Stimulated activated CD8-positive, alpha-beta memory T cell treated with anti-CD3 and anti-CD28 coated beads, Interleukin-7, amount 100 ng/mL, for 24 hours (primary cell): Measurements from ENCODE around the gene EYA3.
A peak's percentile ranks its signal among the peaks of the same experiment; 100 is the strongest.

ENCODE experiments used
- DNase-seq: peaks from one replicate; pipeline ENCODE4 v3.0.0-alpha.2; 2020; ENCODE audit warnings: low read depth

The EYA3 gene, protein sequence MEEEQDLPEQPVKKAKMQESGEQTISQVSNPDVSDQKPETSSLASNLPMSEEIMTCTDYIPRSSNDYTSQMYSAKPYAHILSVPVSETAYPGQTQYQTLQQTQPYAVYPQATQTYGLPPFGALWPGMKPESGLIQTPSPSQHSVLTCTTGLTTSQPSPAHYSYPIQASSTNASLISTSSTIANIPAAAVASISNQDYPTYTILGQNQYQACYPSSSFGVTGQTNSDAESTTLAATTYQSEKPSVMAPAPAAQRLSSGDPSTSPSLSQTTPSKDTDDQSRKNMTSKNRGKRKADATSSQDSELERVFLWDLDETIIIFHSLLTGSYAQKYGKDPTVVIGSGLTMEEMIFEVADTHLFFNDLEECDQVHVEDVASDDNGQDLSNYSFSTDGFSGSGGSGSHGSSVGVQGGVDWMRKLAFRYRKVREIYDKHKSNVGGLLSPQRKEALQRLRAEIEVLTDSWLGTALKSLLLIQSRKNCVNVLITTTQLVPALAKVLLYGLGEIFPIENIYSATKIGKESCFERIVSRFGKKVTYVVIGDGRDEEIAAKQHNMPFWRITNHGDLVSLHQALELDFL

DNA sequence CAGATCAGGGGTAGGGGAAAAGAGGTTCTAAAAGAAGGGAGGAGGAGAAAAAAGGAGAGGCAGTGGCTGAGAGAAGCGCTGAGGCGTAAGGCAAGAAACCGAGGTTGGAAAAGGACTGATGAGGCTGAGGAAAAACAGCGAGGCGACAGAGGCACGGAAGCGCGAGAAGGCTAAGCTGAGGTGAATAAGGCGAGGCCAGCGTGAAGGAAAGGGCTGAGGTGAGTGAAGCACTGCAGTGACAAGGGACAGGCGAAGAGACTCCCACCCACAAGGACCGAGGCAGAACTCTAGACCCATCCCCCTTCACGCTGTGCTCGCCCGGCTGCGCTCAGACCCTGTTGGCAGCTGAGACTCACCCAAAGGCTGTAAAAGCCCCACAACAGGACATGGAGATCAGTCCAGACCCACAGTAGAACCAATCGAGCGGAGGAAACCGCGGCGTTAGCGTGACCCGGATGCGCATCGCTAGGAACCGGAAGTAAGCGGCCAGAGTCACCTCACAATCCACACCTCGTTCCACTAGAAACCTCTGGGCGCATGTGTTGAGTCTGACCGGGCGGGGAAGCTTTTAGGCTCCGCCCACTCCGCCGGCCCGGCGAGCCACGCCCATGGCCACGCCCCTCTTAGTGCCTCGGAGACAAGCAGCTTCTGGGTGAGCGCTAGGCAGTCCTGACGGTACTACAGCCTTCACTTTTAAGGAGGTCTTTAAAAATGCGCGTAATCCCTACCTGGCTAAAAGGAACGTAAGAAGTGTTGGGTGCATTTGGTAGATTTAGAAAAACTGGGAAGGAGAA is at the start of gene EYA3:
Gene EYA3 (minus strand): TSS at position 443 of the 794 bp plus-strand sequence. CDS start 30,584 bp downstream, outside the sequence.
- DNase-seq, result peak; percentile 98

DNA sequence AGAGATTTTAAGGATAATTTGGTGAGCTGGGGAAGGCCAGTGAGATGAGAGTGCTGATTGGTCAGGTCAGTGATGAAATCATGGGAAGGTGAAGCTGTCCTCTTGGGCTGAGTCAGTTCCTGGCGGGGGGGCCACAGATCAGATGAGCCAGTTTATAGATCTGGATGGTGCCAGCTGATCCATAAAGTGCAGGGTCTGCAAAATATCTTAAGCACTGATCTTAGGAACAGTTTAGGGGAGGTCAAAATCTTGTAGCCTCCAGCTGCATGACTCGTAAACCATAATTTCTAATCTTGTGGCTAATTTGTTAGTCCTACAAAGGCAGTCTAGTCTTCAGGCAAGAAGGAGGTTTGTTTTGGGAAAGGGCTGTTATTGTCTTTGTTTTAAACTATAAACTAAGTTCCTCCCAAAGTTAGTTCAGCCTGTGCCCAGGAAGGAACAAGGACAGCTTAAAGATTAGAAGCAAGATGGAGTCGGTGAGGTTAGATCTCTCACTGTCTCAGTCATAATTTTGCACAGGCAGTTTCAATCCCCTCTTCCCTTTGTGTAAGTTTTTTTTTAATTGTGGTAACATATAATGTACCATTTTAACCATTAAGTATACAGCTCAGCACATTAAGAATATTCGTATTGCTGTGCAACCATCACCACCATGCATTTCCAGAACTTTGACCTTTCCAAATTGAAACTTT is 48.7 kb upstream of the EYA3 start:
- DNase-seq, result no peak

DNA sequence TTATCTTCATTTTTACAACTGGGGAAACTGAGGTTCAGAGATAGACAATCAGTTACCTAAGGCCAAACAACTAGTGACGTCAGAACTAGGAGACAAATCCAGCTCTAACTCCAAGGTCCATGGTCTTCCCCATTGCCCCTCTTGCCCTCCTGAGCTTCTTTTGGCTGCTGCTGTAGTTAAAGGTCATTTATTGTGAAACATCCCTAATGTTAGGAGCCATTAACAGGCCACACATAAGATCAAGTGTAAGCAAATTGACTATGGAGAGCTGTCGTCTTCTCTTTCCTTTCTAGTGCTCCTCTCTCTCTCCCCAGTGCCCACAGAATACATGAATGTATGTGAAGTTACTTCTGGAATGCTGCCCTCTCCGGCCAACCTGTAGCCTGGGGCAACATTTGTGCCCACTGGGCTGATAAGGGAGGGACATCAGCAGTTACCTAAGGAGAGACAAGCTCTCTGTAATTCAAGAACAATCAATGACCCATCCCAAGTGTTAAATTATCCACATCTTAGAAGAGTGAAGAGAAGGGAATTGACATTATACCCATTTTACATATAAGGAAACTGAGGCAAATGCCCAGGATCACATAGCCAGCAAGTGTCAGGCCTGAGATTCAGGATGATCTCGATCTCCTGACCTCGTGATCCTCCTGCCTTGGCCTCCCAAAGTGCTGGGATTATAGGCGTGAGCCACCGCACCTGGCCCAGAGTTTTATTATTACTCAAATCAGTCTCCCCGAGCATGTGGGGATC is 47.9 kb upstream of the EYA3 start:
- no peak for DNase-seq

DNA sequence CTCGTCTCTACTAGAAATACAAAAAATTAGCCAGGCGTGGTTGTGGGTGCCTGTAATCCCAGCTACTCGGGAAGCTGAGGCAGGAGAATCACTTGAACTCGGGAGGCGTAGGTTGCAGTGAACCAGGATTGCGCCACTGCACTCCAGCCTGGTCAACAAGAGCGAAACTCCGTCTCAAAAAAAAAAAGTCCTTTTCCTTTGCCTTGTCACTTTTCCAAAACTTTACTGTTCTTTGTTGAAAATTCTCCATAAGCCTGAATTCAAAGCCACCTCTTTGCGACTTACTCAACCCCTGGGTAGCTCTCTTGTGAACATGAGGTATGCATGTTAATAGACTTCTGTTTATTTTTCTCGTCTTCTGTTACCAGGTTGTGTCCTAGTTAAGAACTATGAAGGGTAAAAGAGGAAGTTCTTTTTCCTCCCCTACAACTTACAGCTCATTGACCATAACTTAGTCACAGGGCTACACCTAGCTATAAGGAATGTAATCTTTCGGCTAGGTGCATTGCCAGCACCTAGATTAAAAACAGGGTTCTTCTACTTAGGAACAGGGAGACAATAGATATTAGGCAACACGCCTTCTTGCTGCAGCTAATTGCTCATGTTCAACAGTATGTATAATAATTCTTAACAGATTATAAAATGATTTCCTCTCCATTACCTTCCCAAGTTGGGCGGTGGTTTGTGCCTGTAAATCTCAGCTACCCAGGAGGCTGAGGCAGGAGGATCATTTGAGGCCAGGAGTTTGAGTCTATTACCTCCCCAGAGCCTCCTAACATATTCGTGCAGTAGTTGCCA is 47.2 kb upstream of the EYA3 start:
- no peak for DNase-seq

DNA sequence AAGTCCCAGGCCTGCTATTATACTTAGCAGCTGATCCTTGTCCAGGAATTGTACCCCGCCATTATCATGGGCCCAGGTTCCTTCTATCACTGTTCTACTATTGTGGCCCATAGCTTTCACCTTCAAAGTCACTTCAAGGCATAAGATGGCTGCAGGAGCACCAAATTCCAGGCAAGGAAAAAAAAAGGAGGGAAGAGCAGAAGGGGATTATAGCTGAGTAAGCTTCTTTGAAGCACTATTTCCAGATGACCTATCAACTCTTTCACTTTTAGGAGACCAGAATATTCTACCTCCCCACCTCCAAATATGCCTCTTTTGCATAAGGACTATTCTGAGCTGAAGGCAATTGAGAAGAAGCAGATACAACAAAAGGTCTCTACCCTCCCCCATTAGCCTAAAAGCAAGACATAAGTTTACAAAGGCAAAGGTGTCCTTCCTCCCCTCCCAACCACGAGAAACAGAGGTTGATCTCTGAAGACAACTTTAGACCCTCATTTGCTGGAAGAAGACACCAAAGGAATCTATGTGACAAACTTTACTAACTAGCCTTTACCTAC is 46.3 kb upstream of the EYA3 start:
- no peak for DNase-seq

DNA sequence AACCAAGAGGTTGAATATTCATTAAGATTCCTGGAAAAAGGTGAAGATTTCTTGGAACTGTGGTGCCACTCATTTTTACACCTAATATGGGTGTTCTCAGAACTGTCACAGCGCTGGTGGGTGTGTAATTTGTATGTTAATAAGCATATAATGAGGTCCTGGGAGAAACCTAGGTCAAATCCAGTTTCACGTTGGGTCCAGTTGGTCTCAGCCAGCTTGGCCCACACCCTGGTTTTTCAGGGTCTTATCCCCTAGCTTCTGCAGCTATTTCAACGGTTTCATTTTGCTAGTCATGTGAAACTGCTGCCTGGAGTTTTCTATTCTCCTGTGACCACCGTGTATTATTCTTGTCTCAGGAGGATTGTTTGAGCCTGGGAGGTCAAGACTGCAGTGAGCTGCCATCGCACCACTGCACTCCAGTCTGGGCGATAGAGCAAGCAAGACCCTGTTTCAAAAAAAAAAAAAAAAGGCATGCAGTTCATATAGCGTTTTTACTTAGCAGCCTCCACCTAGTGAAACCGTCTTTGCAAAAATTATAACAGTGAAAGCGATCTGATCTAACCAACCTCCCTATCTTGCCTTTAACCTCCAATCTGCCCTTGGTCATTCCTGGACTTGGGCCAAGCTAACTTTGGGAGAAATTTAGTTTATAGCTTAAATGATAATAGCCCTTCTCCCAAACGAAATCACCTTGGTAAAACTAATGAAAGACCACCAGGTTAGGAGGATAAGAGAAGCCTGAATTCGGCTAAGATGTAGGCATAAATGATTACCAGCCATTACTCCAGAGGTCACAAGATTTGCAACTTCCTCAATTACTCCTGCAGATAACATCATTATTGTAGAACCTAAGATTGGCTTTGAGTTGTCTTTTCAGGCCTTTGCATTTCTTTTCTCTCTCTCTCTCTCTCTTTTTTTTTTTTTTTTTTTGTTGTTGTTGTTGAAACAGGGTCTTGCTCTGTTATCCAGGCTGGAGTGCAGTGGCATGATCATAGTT is 44.1 kb upstream of the EYA3 start:
- DNase-seq, result no peak

DNA sequence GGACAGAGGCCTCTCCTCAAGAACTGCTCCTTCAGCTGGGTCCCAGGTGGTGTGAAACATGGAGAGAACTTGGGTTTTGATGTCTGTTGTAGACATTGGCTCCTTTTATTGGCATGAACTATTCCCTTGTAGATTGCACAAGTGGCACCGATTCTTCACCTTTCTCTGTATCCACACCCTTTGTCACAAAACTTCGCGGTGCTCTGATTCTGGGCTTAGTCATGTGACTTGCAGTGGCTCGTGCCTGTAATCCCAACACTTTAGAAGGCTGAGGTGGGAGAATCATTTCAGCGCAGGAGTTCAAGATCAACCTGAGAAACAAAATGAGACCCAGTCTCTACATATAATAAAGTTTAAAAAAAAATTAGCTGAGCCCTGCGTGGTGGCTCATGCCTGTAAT is 42.5 kb upstream of the EYA3 start:
- no peak for DNase-seq

DNA sequence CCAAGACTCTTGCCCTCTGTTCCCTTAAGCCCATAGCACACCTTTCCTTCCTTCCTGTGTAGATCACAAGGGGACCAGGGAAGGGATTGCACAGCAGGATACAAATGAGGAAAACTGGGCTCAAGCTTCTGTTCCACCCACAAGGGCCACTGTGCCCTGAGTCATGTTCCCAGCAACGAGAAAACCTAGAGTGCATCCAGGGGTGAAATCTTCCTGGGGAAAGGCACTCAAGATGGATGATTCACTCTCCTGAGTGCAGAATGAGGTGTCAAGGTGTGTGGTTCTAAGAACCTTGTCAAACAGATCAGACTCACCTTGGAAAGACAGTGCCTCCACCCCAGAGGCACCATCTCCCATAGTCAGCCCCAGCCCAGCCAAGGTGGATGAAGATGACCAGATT is 40.7 kb upstream of the EYA3 start:
- DNase-seq, result no peak

DNA sequence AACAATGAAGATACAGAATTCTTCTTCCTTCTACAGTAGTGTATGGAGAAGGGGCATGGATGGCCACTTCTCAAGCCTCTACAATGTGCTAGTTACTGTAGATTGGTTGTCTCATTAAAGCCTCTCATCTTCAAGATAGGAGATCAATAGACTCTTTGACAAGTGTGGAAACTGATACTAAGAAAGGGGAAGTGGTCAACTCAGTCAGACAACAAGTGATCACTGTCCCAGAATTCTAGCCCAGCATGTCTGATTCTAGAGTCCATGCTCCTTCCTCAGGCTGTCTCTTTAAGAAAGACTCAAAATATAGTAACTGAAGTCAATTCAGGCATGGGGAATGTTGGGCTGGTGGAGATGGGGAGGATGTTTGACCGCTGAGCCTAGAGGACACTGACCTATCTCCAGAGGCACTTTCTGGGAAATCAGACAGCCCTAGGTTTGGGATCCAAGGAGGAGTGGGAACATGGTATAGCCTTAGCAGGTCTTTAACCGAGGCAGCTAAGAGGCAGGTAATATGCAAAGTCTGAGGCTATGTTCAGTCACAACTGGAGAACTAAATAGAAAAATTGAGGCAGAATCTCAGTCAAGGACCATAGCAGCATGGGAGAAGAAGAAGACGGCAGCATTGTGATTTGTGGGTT is 39.3 kb upstream of the EYA3 start:
- DNase-seq, result no peak

DNA sequence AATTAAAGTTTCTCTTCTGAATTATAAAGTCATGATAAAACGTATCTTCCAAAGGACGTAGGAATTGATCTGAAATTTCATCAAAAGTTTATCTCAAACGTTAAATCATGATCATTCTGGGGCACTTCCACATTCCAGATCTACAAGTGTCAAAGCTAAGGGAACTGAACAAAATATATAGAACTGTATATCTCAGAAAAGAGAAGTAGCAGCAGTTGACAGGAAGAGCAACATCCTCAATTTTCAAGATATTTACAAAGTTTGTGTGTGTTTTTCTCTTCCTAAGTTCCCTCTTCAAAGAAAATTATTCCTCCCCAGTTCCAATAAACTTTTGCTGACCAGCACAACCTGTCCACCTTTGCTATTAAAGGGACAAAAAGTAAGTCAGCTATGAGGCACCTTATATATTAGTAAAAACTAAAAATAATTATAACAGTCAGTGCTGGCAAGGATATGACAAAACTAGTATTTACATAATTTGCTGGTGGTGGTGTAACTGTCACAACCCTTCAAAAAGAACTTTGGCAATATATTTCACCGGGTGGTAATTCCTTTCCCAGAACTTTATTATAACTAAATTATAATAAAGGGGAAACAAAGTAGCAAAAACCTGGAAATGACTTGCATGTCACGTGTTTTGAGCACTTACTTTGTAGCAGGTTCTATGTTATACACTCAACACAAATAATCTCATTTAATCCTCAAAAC is 38.5 kb upstream of the EYA3 start:
- no peak for DNase-seq

DNA sequence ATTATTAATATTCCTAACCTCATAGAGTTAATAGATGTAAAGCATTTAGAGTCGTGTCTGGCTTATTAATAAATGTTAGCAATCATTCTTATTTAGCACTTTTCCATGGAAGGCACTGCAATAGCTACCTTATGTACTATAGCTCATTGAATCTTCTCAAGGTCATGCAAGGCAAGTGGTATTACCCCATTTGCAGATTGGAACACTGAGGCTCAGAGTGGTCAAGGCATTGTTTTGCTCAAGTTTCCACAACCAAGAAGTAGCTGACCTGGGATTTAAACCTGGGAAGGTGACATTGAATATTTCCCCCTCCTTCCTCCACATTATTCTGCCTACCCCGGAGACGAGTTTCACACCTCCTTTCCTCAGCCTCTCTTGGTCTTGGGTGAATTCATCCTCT is 37.8 kb upstream of the EYA3 start:
- no peak for DNase-seq

DNA sequence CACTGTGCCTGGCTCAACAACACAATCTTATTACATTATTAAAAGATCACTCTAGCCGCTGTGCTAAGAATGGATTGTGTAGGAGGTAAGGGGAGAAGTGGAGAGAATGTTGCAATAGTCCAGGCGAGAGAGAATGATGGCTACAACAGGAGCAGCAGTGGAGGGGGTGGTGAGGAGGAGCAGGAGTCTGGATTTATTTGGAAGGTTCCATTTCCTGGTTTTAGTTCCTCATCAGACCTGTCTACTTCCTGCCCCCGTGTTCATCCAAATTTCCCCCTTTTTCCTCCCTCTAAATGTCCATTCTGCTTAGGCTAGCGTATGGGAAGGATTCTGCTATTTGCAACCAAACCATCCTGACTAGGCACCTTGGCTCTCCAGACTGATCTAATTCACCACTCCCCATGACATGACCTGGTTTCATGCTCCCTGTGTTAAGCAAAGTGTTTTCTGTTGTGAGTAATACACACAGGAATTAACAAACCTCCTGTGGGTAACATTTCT is 35.1 kb upstream of the EYA3 start:
- no peak for DNase-seq

DNA sequence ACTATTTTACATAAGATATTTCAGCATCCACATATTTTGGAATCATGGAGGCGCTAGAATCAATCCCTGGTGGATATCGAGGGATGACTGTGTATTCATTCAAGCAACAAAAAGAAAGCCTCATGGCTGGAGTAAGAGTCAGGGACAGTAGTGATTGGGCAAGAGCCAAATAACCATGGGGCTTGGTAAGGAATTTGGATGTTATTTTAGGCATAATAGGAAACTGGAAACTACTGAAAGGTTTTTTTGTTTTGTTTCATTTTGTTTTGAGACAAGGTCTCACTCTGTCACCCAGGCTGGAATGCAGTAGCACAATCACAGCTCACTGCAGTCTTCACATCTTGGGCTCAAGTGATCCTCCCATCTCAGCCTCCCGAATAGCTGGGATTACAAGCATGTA is 33.8 kb upstream of the EYA3 start:
- no peak for DNase-seq

DNA sequence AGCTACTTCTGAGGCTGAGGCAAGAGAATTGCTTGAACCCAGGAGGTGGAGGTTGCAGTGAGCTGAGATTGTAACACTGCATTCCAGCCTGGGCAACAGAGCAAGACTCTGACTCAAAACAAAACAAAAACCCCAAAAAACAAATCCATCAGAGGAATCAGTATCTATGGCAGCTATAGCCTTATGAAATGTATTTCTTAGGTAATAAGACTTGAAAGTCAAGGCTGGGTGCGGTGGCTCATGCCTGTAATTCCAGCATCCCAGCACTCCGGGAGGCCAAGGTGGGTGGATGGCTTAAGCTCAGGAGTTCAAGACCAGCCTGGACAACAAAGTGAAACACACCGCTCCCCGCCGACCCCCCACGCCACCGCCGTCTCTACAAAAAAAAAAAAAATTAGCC is 31.1 kb upstream of the EYA3 start:
- no peak for DNase-seq

DNA sequence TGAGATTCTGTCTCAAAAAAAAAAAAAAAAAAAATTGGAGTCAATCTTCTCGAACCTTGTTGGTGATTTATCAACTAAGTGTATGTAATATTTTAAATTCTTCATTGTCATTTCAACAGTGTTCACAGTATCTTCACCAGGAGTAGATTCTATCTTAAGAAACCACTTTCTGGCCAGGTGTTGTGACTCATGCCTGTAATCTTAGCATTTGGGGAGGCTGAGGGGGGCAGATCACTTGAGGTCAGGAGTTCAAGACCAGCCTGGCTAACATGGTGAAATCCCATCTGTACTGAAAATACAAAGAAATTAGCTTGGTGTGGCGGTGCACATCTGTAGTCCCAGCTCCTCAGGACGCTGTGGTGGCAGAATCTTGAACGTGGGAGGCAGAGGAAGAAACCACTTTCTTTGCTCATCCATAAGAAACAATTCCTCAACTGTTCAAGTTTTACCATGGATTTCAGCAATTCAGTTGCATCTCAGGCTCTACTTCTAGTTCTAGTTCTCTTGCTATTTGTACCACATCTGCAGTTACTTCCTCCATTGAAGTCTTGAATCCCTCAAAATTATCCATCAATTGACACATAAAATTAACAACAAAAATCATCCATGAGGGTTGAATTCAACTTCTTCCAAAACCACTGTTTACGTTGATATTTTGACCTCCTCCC is 30.4 kb upstream of the EYA3 start:
- no peak for DNase-seq

DNA sequence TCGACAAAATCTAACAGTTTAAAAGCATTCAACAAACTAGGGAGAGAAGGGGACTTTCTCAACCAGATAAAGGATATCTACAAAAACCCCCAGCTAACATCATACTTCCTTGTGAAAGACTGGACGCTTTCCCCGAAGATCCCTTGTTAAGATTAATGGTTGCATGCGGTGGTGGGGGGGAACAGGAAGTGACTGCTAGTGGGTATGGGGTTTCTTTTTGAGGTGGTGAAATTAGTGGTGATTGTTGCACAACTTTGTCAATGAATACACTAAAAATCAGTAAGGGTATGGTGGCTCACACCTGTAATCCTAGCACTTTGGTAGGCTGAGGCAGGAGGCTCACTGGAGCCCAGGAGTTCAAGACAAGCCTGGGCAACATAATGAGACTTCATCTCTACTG is 26.9 kb upstream of the EYA3 start:
- DNase-seq, result peak; percentile 19

DNA sequence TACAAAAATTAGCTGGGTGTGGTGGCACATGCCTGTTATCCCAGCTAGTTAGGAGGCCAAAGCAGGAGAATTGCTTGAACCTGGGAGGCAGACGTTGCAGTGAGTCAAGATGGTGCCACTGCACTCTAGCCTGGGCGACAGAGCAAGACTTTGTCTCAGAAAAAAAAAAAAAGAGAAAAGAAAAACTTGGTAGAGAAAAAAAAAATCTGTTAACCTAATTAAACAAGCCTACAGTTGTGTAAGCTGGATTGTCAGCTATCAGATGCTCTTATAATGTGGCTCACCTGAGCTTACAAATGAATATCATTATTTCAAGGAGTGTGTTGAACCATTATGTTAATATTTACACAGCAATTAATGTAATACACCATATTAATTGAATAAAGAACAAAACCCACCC is 26.4 kb upstream of the EYA3 start:
- no peak for DNase-seq

DNA sequence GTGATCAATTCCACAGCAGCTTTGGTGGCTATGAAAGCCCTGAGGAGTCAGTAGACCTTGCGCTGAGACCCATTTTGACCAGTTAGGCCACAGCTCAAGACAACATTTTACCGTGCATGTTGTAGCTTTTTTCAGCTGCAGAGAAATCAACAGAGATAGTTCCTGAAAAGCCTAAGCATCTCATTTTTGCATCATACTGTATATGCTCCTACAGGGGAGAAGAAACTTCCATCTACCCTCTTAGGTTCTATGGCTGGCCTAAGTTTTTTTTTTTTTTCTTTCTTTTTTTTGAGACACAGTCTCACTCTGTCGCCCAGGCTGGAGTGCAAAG is 24.8 kb upstream of the EYA3 start:
- DNase-seq, result no peak
